Esophagus (tissue), 2 donors: ENCODE results near the gene PSEN1. TPM values are rescaled to one million over a fixed set of nuclear protein-coding genes. Genes with fewer than 3 reads are reported as not detected.
A peak's percentile ranks its signal among the peaks of the same experiment; 100 is the strongest.

Experiments
- H3K27ac ChIP-seq, 2 donors: one replicate each; pipeline ENCODE4 v1.5.1; 2013; ENCODE audit warnings: low read depth in 2 of 2, mild to moderate bottlenecking in 2 of 2, inconsistent platforms in 1 of 2, low read length in 1 of 2, moderate library complexity in 1 of 2
- H3K27me3 ChIP-seq, 2 donors: one replicate each; pipeline ENCODE4 v1.6.1; 2013; ENCODE audit warnings: low read length in 2 of 2, control low read depth in 1 of 2, mild to moderate bottlenecking in 1 of 2; ENCODE audit not compliant: insufficient read depth in 2 of 2, control insufficient read depth in 1 of 2
- H3K36me3 ChIP-seq, 2 donors: one replicate each; pipeline ENCODE4 v1.6.1; 2013; ENCODE audit warnings: low read length in 1 of 2; ENCODE audit not compliant: control insufficient read depth in 2 of 2, insufficient read depth in 2 of 2
- H3K4me1 ChIP-seq, 2 donors: one replicate each; pipeline ENCODE4 v1.6.1; 2013; ENCODE audit warnings: low read length in 1 of 2; ENCODE audit not compliant: control insufficient read depth in 2 of 2, insufficient read depth in 2 of 2
- H3K4me3 ChIP-seq, 2 donors: one replicate each; pipeline ENCODE4 v1.5.1; 2013; ENCODE audit warnings: low read length in 2 of 2, mild to moderate bottlenecking in 2 of 2, low read depth in 1 of 2, moderate library complexity in 1 of 2
- H3K9me3 ChIP-seq, 2 donors: one replicate each; pipeline ENCODE4 v1.6.1; 2013; ENCODE audit warnings: mild to moderate bottlenecking in 2 of 2, low read depth in 1 of 2, low read length in 1 of 2, moderate library complexity in 1 of 2; ENCODE audit not compliant: control insufficient read depth in 2 of 2, insufficient read depth in 1 of 2
- WGBS, 2 donors: extraction: QIAGEN DNeasy Blood & Tissue Kit; methylation state at CpG; one replicate each; pipeline ENCODE4 v1.1.7; 2013; 5-methylcytosine and 5-hydroxymethylcytosine counted together
- polyA plus RNA-seq, 2 donors: library from polyadenylated mRNA; stranded (reverse); fragments of 200-250 nt; gene quantifications; one replicate each; pipeline ENCODE4 v1.2.3, GENCODE V29; 2013
- donor health status: healthy with polysubstance abuse.
- donor health status: Bipolar disorder and iron deficiency.

PSEN1 gene
- polyA plus RNA-seq, 2 donors: 21.1 to 23.3 TPM

DNA sequence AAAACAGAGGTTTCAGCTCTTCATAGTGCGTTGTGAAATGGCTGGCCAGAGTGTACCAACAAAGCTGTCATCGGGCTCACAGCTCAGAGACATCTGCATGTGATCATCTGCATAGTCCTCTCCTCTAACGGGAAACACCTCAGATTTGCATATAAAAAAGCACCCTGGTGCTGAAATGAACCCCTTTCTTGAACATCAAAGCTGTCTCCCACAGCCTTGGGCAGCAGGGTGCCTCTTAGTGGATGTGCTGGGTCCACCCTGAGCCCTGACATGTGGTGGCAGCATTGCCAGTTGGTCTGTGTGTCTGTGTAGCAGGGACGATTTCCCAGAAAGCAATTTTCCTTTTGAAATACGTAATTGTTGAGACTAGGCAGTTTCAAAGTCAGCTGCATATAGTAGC lies 86.7 kb downstream of the PSEN1 start:
- Histone ChIP-seq H3K9me3 (no peaks in the 10 kb centered on the region), H3K27ac (peak overlapping the region; percentile 2 to 58), H3K4me1 (peaks cover 0 to 3% of the 10 kb centered on the region in 2 donors), H3K27me3 (no peaks in the 10 kb centered on the region), H3K36me3 (peaks cover 0 to 14% of the 10 kb centered on the region in 2 donors), H3K4me3 (no peak overlapping the region)
- WGBS, 2 donors: 50 to 55% methylated on average over 5 of the region's 5 CpGs

DNA sequence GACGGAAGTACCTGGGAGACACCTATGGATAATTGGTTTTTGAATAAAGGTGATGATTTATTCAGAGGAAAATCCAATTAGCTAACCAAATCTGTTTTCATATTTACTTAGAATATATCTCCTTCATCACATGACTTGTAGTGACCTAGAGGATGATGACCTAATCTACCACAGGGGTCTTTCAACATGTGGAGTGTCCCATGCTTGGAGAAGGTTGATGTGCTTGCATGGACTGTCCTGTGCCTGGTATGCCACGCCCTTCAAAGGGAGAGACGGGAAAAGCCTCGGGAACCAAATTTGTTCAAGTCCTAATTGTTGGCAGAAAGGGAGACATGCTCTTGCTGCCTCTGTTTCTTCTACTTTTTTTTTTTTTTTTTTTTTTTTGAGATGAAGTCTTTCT lies 89.2 kb downstream of the PSEN1 start:
- Histone ChIP-seq H3K9me3 (no peaks in the 10 kb centered on the region), H3K27me3 (no peaks in the 10 kb centered on the region), H3K4me1 (peaks cover 4 to 6% of the 10 kb centered on the region in 2 donors), H3K27ac (no peak overlapping the region), H3K36me3 (peaks cover 0 to 7% of the 10 kb centered on the region in 2 donors), H3K4me3 (no peak overlapping the region)
- 80 to 93% methylated on average over 4 of the region's 4 CpGs for WGBS, 2 donors

DNA sequence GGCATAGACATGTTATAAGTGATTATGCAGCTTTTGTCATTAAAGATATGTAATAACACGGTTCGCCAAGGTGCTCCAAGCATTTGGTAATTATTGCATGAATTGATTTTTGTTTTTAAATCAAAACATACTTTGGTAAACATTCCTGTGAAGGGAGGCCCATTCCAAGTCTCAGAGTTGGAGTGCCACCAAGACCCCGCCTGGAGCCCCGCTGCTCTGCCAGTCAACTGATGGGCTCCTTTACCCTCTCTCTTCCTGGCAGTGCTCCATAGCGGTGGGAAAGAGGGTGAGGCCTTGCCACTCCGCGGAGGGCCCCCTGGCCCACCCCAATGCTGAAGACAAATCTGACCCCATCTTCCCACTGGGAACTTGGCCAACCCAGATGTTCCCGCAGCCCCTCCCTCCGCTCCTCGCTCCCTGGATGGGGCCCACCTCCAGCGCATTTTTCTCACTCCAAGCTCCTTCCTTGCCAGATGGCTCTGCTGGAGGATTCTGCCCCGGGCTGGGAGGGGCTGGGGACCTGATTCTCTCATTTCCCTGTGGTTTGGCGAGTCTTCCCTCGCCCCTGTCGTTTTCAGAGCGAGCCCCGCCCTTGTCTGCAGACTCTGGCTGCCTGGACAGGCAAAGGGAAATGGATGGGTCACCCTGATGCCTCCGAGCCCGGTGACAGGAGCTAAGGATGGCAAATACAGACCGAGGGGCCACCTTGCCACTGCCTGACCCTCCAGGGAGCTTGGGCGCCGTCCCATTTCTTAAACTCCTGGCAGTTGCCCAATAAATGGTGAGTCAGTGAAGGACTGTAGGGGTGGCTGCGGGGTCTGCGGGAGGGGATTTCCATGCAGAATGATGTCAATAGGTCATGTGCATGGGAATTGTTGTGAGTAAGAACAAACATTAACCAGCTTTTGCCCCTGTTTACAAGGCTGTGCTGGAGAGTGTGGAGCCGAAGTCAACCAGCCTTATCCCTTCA lies 91.8 kb downstream of the PSEN1 start:
- Histone ChIP-seq H3K27ac (no peak overlapping the region), H3K4me3 (no peak overlapping the region), H3K4me1 (peaks cover 4 to 6% of the 10 kb centered on the region in 2 donors), H3K36me3 (peaks cover 0 to 2% of the 10 kb centered on the region in 2 donors), H3K9me3 (no peaks in the 10 kb centered on the region), H3K27me3 (no peaks in the 10 kb centered on the region)
- 24 to 43% methylated on average over 25 of the region's 25 CpGs for WGBS, 2 donors

DNA sequence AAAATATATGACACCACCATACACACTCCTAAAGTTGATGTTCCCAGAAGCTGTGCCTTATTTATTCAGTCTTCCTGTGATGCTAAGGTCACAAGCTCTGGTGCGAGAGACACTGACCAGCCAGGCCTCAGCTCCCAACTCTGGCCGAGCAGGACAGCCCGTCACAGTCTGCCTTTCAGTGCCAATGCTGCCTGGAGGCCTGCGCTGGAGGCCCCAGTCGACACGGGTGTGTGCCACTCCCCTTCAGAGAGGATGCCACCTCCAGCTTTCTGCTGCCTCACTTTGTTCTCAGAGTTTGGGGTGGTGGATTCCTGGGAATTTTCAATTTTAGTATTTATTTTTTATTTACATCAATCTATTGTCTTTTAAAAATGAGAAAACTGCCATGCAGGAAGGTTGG lies 93.7 kb downstream of the PSEN1 start:
- Histone ChIP-seq H3K27me3 (no peaks in the 10 kb centered on the region), H3K27ac (no peak overlapping the region), H3K4me1 (peaks cover 4 to 6% of the 10 kb centered on the region in 2 donors), H3K36me3 (no peaks in the 10 kb centered on the region), H3K4me3 (no peak overlapping the region), H3K9me3 (no peaks in the 10 kb centered on the region)
- WGBS, 2 donors: 91 to 94% methylated on average over 6 of the region's 6 CpGs

DNA sequence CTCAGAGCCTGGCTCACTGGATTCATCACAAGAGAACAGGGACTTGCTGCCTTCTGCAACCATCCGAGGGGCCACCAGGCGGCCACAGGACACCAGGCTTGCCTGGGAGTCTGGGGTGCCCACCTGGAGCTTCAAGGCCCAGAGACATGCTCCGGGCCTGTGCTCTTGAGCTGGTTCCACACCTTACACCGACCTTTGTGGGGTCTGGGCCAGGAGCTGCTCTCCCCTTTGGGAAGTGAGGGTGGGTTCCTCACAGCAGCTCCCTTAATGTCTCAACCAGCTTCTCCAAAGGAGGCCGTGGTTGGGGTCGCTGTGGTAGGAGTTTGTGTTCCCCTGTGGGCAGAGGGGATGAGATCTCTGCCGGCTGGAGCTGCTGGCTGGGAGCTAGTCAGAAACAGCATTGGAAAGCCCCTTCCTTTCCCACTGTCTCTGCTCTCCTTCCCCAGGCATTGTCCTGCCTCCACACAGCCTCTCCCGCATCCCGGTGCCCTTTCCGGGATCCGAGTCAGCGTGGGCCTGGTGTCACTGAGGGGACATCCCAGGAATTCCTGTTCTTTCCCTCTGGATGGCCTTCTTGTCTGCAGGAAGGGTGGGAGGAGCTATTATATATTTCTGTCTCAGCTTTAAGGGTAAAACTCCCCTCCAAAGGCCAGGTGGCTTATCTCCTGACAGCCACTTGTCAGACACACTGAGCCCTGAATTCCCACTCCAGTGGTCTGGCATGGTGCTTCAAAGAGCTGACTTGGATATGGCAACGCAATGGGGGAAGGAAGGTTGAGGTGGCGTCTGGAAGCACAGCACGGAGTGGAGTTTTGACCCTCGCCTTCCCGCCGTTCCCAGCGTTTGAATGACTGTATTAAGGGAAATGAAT lies 95.9 kb downstream of the PSEN1 start:
- 55 to 56% methylated on average over 19 of the region's 19 CpGs for WGBS, 2 donors
- Histone ChIP-seq H3K27me3 (peaks cover 0 to under 1% of the 10 kb centered on the region in 2 donors), H3K27ac (no peak overlapping the region), H3K4me1 (peaks cover 4 to 9% of the 10 kb centered on the region in 2 donors), H3K9me3 (no peaks in the 10 kb centered on the region), H3K4me3 (no peak overlapping the region), H3K36me3 (no peaks in the 10 kb centered on the region)

DNA sequence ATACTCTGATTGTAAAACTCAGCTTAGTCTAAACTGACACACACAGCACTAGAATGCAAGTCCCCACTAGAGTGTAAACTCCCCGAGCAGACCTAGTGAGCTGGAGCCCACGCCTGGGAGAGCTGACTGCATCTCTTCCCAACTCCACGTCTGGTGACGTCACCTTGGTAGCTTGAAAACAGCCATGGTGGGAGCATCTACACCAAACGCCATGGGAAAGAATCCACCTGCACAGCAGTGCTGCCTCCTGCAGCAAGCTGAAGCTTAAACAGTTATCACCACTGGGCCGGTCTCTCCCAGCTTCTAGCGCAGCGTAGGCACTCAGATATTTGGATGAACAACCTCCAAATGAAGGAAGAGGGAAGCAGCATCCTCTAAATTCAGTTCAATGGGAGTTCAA lies 96.7 kb downstream of the PSEN1 start:
- Histone ChIP-seq H3K4me1 (peaks cover 7 to 13% of the 10 kb centered on the region in 2 donors), H3K9me3 (no peaks in the 10 kb centered on the region), H3K4me3 (no peak overlapping the region), H3K27me3 (peaks cover 0 to 5% of the 10 kb centered on the region in 2 donors), H3K27ac (no peak overlapping the region), H3K36me3 (no peaks in the 10 kb centered on the region)
- WGBS, 2 donors: 72 to 85% methylated on average over 8 of the region's 8 CpGs

DNA sequence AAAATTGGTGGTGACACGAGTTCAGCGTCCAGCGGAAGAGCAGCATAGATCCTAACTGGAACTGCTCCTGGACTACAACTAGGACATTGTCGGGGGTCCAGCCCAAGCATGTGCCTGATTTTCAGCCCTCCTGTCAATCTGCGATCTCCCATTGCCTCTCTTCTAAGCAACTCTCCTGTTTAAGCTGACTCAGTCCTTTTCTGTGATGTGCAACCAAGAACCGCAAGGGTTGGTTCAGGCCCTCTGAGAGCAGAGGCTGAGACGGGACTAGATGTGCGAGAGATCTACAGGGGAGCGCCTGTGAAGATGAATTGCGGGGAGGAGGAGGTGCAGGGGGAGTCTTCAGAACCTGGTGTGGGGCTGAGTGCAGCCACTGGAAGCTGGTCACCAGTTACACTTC lies 97.3 kb downstream of the PSEN1 start:
- Histone ChIP-seq H3K4me1 (peaks cover 8 to 13% of the 10 kb centered on the region in 2 donors), H3K36me3 (no peaks in the 10 kb centered on the region), H3K27me3 (peaks cover 0 to 5% of the 10 kb centered on the region in 2 donors), H3K27ac (no peak overlapping the region), H3K9me3 (no peaks in the 10 kb centered on the region), H3K4me3 (no peak overlapping the region)
- WGBS, 2 donors: 88 to 90% methylated on average over 10 of the region's 10 CpGs

DNA sequence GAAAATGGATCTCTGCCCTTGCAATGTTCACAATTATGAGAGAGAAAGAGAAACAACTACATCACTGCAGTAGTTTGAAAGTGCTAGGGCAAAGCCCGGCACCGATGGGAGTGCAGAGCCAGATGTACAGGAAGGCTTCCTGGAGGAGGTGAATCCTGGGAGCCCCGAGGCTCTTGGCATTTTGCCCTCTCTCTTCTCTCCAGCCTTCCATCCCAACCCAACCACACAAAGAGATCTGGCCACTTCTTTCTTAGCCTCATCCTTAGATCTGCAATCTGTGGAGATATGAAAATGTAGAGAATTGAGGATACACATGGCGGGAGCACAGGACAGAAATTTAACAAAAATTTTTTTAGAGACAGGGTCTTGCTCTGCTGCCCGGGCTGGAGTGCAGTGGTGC lies 97.7 kb downstream of the PSEN1 start:
- WGBS, 2 donors: 85 to 88% methylated on average over 5 of the region's 5 CpGs
- H3K4me1 ChIP-seq: peaks cover 9 to 13% of the 10 kb centered on the region in 2 donors
- no peak overlapping the region for H3K27ac ChIP-seq
- no peaks in the 10 kb centered on the region for H3K9me3 ChIP-seq
- H3K27me3 ChIP-seq: peaks cover 0 to 5% of the 10 kb centered on the region in 2 donors
- H3K36me3 ChIP-seq: no peaks in the 10 kb centered on the region
- H3K4me3 ChIP-seq: no peak overlapping the region

DNA sequence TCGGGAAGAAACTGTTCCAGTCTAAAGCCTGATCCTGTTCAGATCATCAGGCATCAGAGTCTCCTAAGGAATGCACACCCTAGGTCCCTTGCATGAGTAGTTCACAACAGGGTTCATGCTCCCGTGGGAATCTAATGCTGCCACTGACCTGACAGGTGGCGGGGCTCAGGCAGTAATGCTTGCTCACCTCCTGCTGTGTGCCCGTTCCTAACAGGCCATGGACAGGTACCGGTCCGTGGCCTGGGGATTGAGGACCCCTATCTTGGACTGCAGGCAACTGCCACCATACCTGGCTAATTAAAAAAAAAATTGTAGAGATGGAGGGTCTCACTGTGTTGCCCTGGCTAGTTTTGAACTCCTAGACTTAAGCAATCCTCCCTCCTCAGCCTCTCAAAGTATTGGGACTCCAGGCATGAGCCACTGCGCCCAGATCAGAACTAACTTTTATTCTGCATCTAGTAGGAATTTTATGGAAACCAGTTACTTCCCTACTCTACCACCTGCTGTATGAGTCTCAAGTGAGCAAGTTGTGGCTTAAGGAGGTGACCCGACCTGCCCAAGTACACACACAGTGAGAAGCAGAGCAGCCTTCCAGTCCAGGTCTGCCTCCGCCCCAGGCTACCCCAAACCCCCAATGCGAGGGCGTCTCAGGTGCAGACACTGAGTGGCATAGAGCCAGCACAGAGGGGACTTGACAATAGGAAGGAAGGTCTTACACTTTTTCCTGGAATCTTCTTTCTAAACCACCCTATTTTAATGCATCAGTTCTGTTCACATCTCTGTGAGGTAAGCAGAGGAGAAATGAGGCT lies 98.5 kb downstream of the PSEN1 start:
- Histone ChIP-seq H3K27ac (no peak overlapping the region), H3K9me3 (no peaks in the 10 kb centered on the region), H3K36me3 (no peaks in the 10 kb centered on the region), H3K4me3 (no peak overlapping the region), H3K4me1 (peaks cover 13 to 19% of the 10 kb centered on the region in 2 donors), H3K27me3 (peaks cover 0 to 5% of the 10 kb centered on the region in 2 donors)
- 75 to 80% methylated on average over 11 of the region's 11 CpGs for WGBS, 2 donors
